Transverse colon (tissue), 4 donors: ENCODE measurements around the gene SYK. TPM values are rescaled to one million over a fixed set of nuclear protein-coding genes. Genes with fewer than 3 reads are reported as not detected.

Experiments used
- DNase-seq: peaks from one replicate; pipeline ENCODE4 v3.0.0-alpha.2; 2019
- H3K27ac ChIP-seq, 4 donors: fragments of 200-600 bp; sonication (generic); 2 replicates each; pipeline ENCODE4 v1.5.1; 2016 to 2018; ENCODE audit warnings: inconsistent platforms in 4 of 4
- H3K27me3 ChIP-seq: fragments of 200-600 bp; sonication (generic); 2 replicates; pipeline ENCODE4 v1.5.1; 2017; ENCODE audit warnings: inconsistent platforms
- H3K36me3 ChIP-seq, 4 donors: fragments of 200-600 bp; sonication (generic); 2 replicates each; pipeline ENCODE4 v1.5.1; 2017 to 2019; ENCODE audit warnings: inconsistent platforms in 4 of 4
- H3K4me1 ChIP-seq, 4 donors: fragments of 200-600 bp; sonication (generic); 2 replicates each; pipeline ENCODE4 v1.5.1; 2017 to 2020; ENCODE audit warnings: inconsistent platforms in 4 of 4
- H3K4me3 ChIP-seq, 4 donors: fragments of 200-600 bp; sonication (generic); 1 replicate in 1 of 4; 2 replicates in 3 of 4; pipeline versions ENCODE4 v1.5.1 to v1.6.1; 2017 to 2019; ENCODE audit warnings: inconsistent platforms in 4 of 4
- H3K9me3 ChIP-seq, 2 donors: fragments of 200-600 bp; sonication (generic); 2 replicates each; pipeline ENCODE4 v1.5.1; 2017 to 2019; ENCODE audit warnings: inconsistent platforms in 2 of 2
- CTCF ChIP-seq, 5 experiments: fragments of 200-600 bp in 3 of 5; fragments of 450-650 bp in 2 of 5; sonication (generic) in 3 of 5; IDR thresholded peaks; 1 replicate in 2 of 5; 2 replicates in 3 of 5; pipeline ENCODE4 v1.5.1; 2016 to 2017; ENCODE audit warnings: antibody characterized with exemption in 5 of 5, inconsistent platforms in 3 of 5, mild to moderate bottlenecking in 2 of 5, moderate library complexity in 1 of 5
- EP300 ChIP-seq: sonication (generic); formaldehyde crosslinking; IDR thresholded peaks from one replicate; pipeline ENCODE4 v1.6.1; 2017; ENCODE audit warnings: antibody characterized with exemption, low read depth
- POLR2A ChIP-seq: fragments of 450-650 bp; IDR thresholded peaks from one replicate; pipeline ENCODE4 v1.6.1; 2016; ENCODE audit warnings: antibody characterized with exemption, mild to moderate bottlenecking, moderate library complexity
- POLR2AphosphoS5 ChIP-seq, 3 donors: sonication (generic); formaldehyde crosslinking; IDR thresholded peaks; one replicate each; pipeline ENCODE4 v1.6.1; 2016; ENCODE audit warnings: antibody characterized with exemption in 3 of 3
- WGBS, 2 donors: methylation state at CpG; one replicate each; pipeline ENCODE4 v1.1.5; 2018; ENCODE audit warnings: low coverage in 1 of 2; 5-methylcytosine and 5-hydroxymethylcytosine counted together
- in situ Hi-C, 4 donors: fragments of 200-750 bp; cut with MboI; loops; one replicate each; pipeline versions ENCODE4 v1.15.0 to v1.15.1; 2017; ENCODE audit warnings: low sequenced_read_pairs in 3 of 4, low pct_ligation_motif_present in 1 of 4, low pct_unique_long_range_greater_than_20kb in 1 of 4
- intact Hi-C: fragments of 100-400 bp; cut with DNase I; formaldehyde crosslinking; loops from one replicate; pipeline ENCODE4 v1.15.1; 2023; ENCODE audit warnings: low total_unique reads
- total RNA-seq, 4 donors: library from RNA; depleted of rRNA; stranded (reverse); fragments of >200 nt; gene quantifications; one replicate each; pipeline ENCODE4 v1.1.0, GENCODE V29; 2016

SYK gene
- total RNA-seq, 4 donors from 2014 or later = 32.2 to 534 (median 34.3) TPM

- WGBS, 2 donors = 78 to 100% methylated on average over 2 of the region's 2 CpGs
- intact Hi-C loops = no loop called here
- in situ Hi-C loops = no loop called here
- DNase-seq = no peak
- peaks cover 0 to 3% (median 0%) of the 10 kb centered on the region in 4 donors for H3K4me1 ChIP-seq
- H3K27me3 ChIP-seq = no peaks in the 10 kb centered on the region
- TF ChIP-seq EP300 = no peak
- TF ChIP-seq POLR2AphosphoS5 (IDR thresholded peaks at IDR 0.05) = no peak
- TF ChIP-seq CTCF (IDR thresholded peaks at IDR 0.05) = no peak
- no peak for TF ChIP-seq POLR2A
- H3K9me3 ChIP-seq = no peaks in the 10 kb centered on the region
- no peak overlapping the region for H3K4me3 ChIP-seq
- H3K36me3 ChIP-seq = no peaks in the 10 kb centered on the region
- H3K27ac ChIP-seq = no peak overlapping the region
Observed at GRCh38 chr9:90838098-90838497, 36.5 kb downstream of the SYK start.

- DNase-seq = no peak
- WGBS, 2 donors = 83 to 85% methylated on average over 6 of the region's 6 CpGs
- H3K4me1 ChIP-seq = peaks cover 0 to 3% (median 0%) of the 10 kb centered on the region in 4 donors
- in situ Hi-C loops (no loop called here), intact Hi-C loops (no loop called here)
- H3K9me3 ChIP-seq = no peaks in the 10 kb centered on the region
- H3K36me3 ChIP-seq = no peaks in the 10 kb centered on the region
- no peak for TF ChIP-seq EP300
- TF ChIP-seq CTCF (IDR thresholded peaks at IDR 0.05) = no peak
- no peak for TF ChIP-seq POLR2AphosphoS5 (IDR thresholded peaks at IDR 0.05)
- no peak for TF ChIP-seq POLR2A
- no peak overlapping the region for H3K27ac ChIP-seq
- H3K4me3 ChIP-seq = no peak overlapping the region
- no peaks in the 10 kb centered on the region for H3K27me3 ChIP-seq
Observed at GRCh38 chr9:90838581-90839154, 37.0 kb downstream of the SYK start.

GRCh38 chr9:90839183-90839728 lies 37.6 kb downstream of the SYK start:
- Histone ChIP-seq H3K9me3 (no peaks in the 10 kb centered on the region), H3K27me3 (no peaks in the 10 kb centered on the region), H3K27ac (no peak overlapping the region), H3K4me1 (peaks cover 0 to 3% (median 0%) of the 10 kb centered on the region in 4 donors), H3K4me3 (no peak overlapping the region), H3K36me3 (no peaks in the 10 kb centered on the region)
- TF ChIP-seq POLR2A (no peak), CTCF (IDR thresholded peaks at IDR 0.05) (no peak), EP300 (no peak), POLR2AphosphoS5 (IDR thresholded peaks at IDR 0.05) (no peak)
- in situ Hi-C loops (no loop called here), intact Hi-C loops (no loop called here)
- WGBS, 2 donors = 56% methylated on average over 7 of the region's 7 CpGs; no CpG with 5 or more reads in 1 of the 2 donors
- DNase-seq = no peak

- intact Hi-C loops = no loop called here
Observed at GRCh38 chr9:90840696-90841095, 39.1 kb downstream of the SYK start.

More at GRCh38 chr9:90840696-90841095, 39.1 kb downstream of the SYK start:
- Histone ChIP-seq H3K4me1 (peaks cover 0 to 3% (median 0%) of the 10 kb centered on the region in 4 donors), H3K9me3 (no peaks in the 10 kb centered on the region), H3K27ac (no peak overlapping the region), H3K4me3 (no peak overlapping the region), H3K36me3 (no peaks in the 10 kb centered on the region), H3K27me3 (no peaks in the 10 kb centered on the region)
- in situ Hi-C loops = no loop called here
- DNase-seq = no peak
- 79 to 82% methylated on average over 4 to 5 of the region's 5 CpGs for WGBS, 2 donors
- no peak for TF ChIP-seq CTCF (IDR thresholded peaks at IDR 0.05)
- TF ChIP-seq EP300 = no peak
- no peak for TF ChIP-seq POLR2AphosphoS5 (IDR thresholded peaks at IDR 0.05)
- no peak for TF ChIP-seq POLR2A
